MM.1S (cell line): ENCODE measurements around the gene SMAD7.

Source experiments
- DNase-seq: peaks from one replicate; pipeline ENCODE4 v3.0.0-alpha.2; 2015
- H2AFZ ChIP-seq: fragments of 300-600 bp; sonication (generic); 2 replicates; pipeline ENCODE4 v1.6.0; 2016; ENCODE audit warnings: antibody characterized with exemption, low read length
- H3F3A ChIP-seq: fragments of 300-600 bp; sonication (generic); 2 replicates; pipeline ENCODE4 v1.6.1; 2016; ENCODE audit warnings: mild to moderate bottlenecking, antibody characterized with exemption, low read length, moderate library complexity, mixed read lengths; ENCODE audit not compliant: insufficient read depth
- H3K27ac ChIP-seq: fragments of 300-600 bp; sonication (generic); 2 replicates; pipeline ENCODE4 v1.5.1; 2016; ENCODE audit warnings: mild to moderate bottlenecking, low read length
- H3K27me3 ChIP-seq: fragments of 300-600 bp; sonication (generic); replicated peaks from 2 replicates; pipeline ENCODE4 v1.6.0; 2016; ENCODE audit warnings: low read length; ENCODE audit not compliant: insufficient read depth
- H3K36me3 ChIP-seq: fragments of 300-600 bp; sonication (generic); replicated peaks from 2 replicates; pipeline ENCODE4 v1.6.1; 2016; ENCODE audit warnings: mild to moderate bottlenecking, low read length, mixed read lengths; ENCODE audit not compliant: insufficient read depth
- H3K4me1 ChIP-seq: fragments of 300-600 bp; sonication (generic); 2 replicates; pipeline ENCODE4 v1.6.1; 2016; ENCODE audit warnings: low read length, mixed read lengths
- H3K4me2 ChIP-seq: fragments of 300-600 bp; sonication (generic); 2 replicates; pipeline ENCODE4 v1.6.0; 2016; ENCODE audit warnings: low read depth, low read length
- H3K4me3 ChIP-seq: fragments of 300-600 bp; sonication (generic); 2 replicates; pipeline ENCODE4 v1.5.1; 2016; ENCODE audit warnings: low read length, mixed read lengths
- H3K79me2 ChIP-seq: fragments of 300-600 bp; sonication (generic); 2 replicates; pipeline ENCODE4 v1.6.1; 2016; ENCODE audit warnings: mixed run types, low read length, mixed read lengths
- H3K9ac ChIP-seq: fragments of 300-600 bp; sonication (generic); 2 replicates; pipeline ENCODE4 v1.6.1; 2016; ENCODE audit warnings: low read length, mixed read lengths
- H3K9me2 ChIP-seq: fragments of 300-600 bp; sonication (generic); replicated peaks from 2 replicates; pipeline ENCODE4 v1.6.1; 2016; ENCODE audit warnings: mild to moderate bottlenecking, low read length, mixed read lengths; ENCODE audit not compliant: insufficient read depth
- H3K9me3 ChIP-seq: fragments of 300-600 bp; sonication (generic); replicated peaks from 2 replicates; pipeline ENCODE4 v1.6.1; 2016; ENCODE audit warnings: mild to moderate bottlenecking, low read length, mixed read lengths; ENCODE audit not compliant: insufficient read depth
- H4K20me1 ChIP-seq: fragments of 300-600 bp; sonication (generic); 2 replicates; pipeline ENCODE4 v1.6.1; 2016; ENCODE audit warnings: mild to moderate bottlenecking, low read length, moderate library complexity, mixed read lengths; ENCODE audit not compliant: insufficient read depth
- CTCF ChIP-seq: fragments of 300-600 bp; sonication (generic); IDR thresholded peaks from 2 replicates; pipeline ENCODE4 v1.5.1; 2016; ENCODE audit warnings: antibody characterized with exemption, low read length, mixed read lengths
- EZH2 ChIP-seq: fragments of 300-600 bp; sonication (generic); optimal IDR thresholded peaks from 2 replicates; pipeline ENCODE3; 2017; ENCODE audit warnings: low read depth, mild to moderate bottlenecking, antibody characterized with exemption, low read length, mixed read lengths
- EZH2phosphoT487 ChIP-seq: fragments of 300-600 bp; sonication (generic); IDR thresholded peaks from 2 replicates; pipeline ENCODE4 v1.6.1; 2018; ENCODE audit warnings: antibody characterized with exemption, low read length

Gene SMAD7

GRCh38 chr18:48975120-48975816, 24.5 kb upstream of the SMAD7 start:
- no peaks in the 10 kb centered on the region for H3K27me3 ChIP-seq
- H3K27ac ChIP-seq: no peak overlapping the region
- no peaks in the 10 kb centered on the region for H4K20me1 ChIP-seq
- H3K36me3 ChIP-seq: no peaks in the 10 kb centered on the region
- H3K4me1 ChIP-seq: no peaks in the 10 kb centered on the region
- H2AFZ ChIP-seq: peak overlapping the region; percentile 86
- H3K79me2 ChIP-seq: no peaks in the 10 kb centered on the region
- peak overlapping the region; percentile 65 for H3K4me3 ChIP-seq
- DNase-seq: no peak
- H3K4me2 ChIP-seq: peak overlapping the region; percentile 74; the same call in 1 of the 2 replicates
- H3F3A ChIP-seq: peaks cover 13% of the 10 kb centered on the region
- no peaks in the 10 kb centered on the region for H3K9me3 ChIP-seq
- TF ChIP-seq EZH2phosphoT487: no peak
- no peak for TF ChIP-seq CTCF
- TF ChIP-seq EZH2: no peak
- H3K9ac ChIP-seq: peak overlapping the region; percentile 51
- H3K9me2 ChIP-seq: no peaks in the 10 kb centered on the region

DNA sequence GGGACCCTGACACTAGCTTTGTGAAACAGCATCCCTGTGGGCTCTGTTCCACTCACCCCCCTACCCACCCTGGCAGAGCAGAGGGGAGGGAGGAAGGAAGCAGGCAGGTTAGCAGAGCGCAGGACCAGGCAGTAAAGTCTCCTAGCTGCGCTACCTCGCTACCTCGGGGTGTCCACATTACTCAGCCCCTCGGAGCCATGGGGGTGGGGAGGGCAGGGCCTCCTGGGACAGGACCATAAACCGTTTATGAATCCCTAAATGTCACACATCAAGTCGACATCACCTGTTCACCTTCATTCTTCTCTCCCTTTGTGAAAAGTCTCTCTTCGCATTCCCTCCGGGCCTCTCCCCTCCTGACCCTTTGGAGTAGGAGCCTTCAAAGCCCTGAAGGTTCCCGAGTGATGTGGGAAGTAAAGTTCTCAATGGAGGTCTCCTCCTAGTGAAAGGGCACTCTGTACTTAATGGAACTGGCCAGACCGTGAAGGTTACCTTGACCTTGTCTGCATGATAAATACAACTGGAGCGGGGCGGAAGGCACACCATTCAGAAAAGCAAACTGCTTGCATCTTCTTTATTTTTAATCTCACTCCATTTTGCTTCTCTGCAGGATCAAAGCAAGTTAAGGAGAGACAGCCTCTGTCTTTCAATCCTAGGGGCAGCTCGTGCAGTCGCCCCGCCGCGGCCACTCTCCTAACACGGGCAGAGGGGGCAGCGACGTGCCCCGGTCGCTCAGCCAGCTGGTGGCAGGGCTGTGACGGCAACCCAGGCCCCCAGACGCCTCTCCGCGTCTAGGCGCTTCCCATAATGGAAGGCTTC, 23.7 kb upstream of the SMAD7 start:
- H3K9ac ChIP-seq: no peak overlapping the region
- H3F3A ChIP-seq: peaks cover 13% of the 10 kb centered on the region
- no peak overlapping the region for H3K4me2 ChIP-seq
- H4K20me1 ChIP-seq: no peaks in the 10 kb centered on the region
- no peak for DNase-seq
- H3K9me3 ChIP-seq: no peaks in the 10 kb centered on the region
- H3K4me1 ChIP-seq: no peaks in the 10 kb centered on the region
- no peaks in the 10 kb centered on the region for H3K9me2 ChIP-seq
- no peaks in the 10 kb centered on the region for H3K36me3 ChIP-seq
- no peaks in the 10 kb centered on the region for H3K27me3 ChIP-seq
- H2AFZ ChIP-seq: no peak overlapping the region
- H3K4me3 ChIP-seq: no peak overlapping the region
- no peak overlapping the region for H3K27ac ChIP-seq
- TF ChIP-seq EZH2phosphoT487 (no peak), EZH2 (no peak), CTCF (no peak)
- no peaks in the 10 kb centered on the region for H3K79me2 ChIP-seq

DNA sequence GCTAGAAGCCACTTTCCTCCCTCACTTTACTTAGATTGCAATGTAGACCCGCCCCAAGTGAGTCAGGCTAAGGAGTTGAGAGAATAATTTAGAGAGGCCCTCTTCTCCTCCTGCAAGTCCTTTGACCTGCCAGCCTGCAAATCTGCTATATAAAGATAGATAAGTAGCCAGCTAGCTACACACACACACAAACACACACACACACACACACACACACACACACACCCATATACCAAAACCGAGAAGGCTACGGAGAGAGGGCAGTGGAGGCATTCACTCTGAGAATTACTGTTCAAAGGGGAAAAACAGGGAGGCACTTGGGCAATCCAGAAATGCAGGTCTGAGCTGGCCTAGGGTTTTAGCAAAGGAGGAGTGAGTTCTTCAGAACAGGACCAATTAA, 23.0 kb upstream of the SMAD7 start:
- TF ChIP-seq EZH2: no peak
- no peak for TF ChIP-seq CTCF
- no peak for TF ChIP-seq EZH2phosphoT487
- Histone ChIP-seq H3K4me1 (no peaks in the 10 kb centered on the region), H2AFZ (no peak overlapping the region), H3K36me3 (no peaks in the 10 kb centered on the region), H3K27me3 (no peaks in the 10 kb centered on the region), H4K20me1 (no peaks in the 10 kb centered on the region), H3F3A (peaks cover 13% of the 10 kb centered on the region), H3K4me3 (no peak overlapping the region), H3K27ac (no peak overlapping the region), H3K79me2 (no peaks in the 10 kb centered on the region), H3K9me3 (no peaks in the 10 kb centered on the region), H3K9me2 (no peaks in the 10 kb centered on the region), H3K4me2 (no peak overlapping the region), H3K9ac (no peak overlapping the region)
- DNase-seq: no peak
